Activated CD8-positive, alpha-beta T cell treated with anti-CD3 and anti-CD28 coated beads for 36 hours (primary cell): ENCODE results near the gene TRAPPC3. TPM values are rescaled to one million over a fixed set of nuclear protein-coding genes. Genes with fewer than 3 reads are reported as not detected.
A peak's percentile ranks its signal among the peaks of the same experiment; 100 is the strongest.

ENCODE experiments used
- ATAC-seq: fragments of 200-7000 bp; cut with Tn5 transposase; one replicate; pipeline ENCODE4 v1.10.0; 2021; ENCODE audit warnings: mild to moderate bottlenecking, moderate library complexity
- CTCF ChIA-PET: fragments of 350-600 bp; sonication (Branson Sonifier 250); formaldehyde crosslinking; loops from one replicate; lab custom pipeline; 2021; ENCODE audit warnings: antibody characterized with exemption; lab: Charles Lee
- POLR2A ChIA-PET: fragments of 350-600 bp; sonication (Branson Sonifier 250); formaldehyde crosslinking; loops from one replicate; lab custom pipeline; 2021; ENCODE audit warnings: antibody characterized with exemption; lab: Charles Lee
- DNase-seq: peaks from one replicate; pipeline ENCODE4 v3.0.0-alpha.2; 2020
- H3K27ac Mint-ChIP-seq: one replicate; pipeline ENCODE4 v1.8.0; 2021; ENCODE audit warnings: mild to moderate bottlenecking, mixed read lengths
- H3K27me3 Mint-ChIP-seq: one replicate; pipeline ENCODE4 v1.8.0; 2021; ENCODE audit warnings: mixed read lengths
- H3K36me3 Mint-ChIP-seq: one replicate; pipeline ENCODE4 v1.8.0; 2021; ENCODE audit warnings: low read depth, mixed read lengths
- H3K4me1 Mint-ChIP-seq: one replicate; pipeline ENCODE4 v1.8.0; 2021; ENCODE audit warnings: low read depth, mixed read lengths
- H3K4me3 Mint-ChIP-seq: one replicate; pipeline ENCODE4 v1.8.0; 2021; ENCODE audit warnings: mild to moderate bottlenecking, moderate library complexity, mixed read lengths
- H3K9me3 Mint-ChIP-seq: one replicate; pipeline ENCODE4 v1.8.0; 2021; ENCODE audit warnings: mixed read lengths
- CTCF ChIP-seq: fragments of 200-600 bp; IDR thresholded peaks from one replicate; pipeline ENCODE4 v1.8.0; 2022; ENCODE audit warnings: antibody characterized with exemption, mild to moderate bottlenecking
- intact Hi-C: fragments of 100-400 bp; cut with micrococcal nuclease; formaldehyde crosslinking; loops from one replicate; pipeline ENCODE4 v1.10.0; 2022
- total RNA-seq, 2 experiments: library from RNA; stranded (reverse); gene quantifications; one replicate each; pipeline ENCODE4 v1.2.3, GENCODE V29; 2021

TRAPPC3 gene
- total RNA-seq, 2 experiments from 2014 or later, result 47.9 to 48.4 TPM

- ChIA-PET POLR2A (no interaction called here), CTCF (interaction anchor here (1.0 kb wide), 1 partner anchor 63 kb away, joined by 3 read pairs; no protein-coding TSS in a partner anchor)
- no peaks in the 10 kb centered on the region for H3K36me3 Mint-ChIP-seq
- intact Hi-C loops, result no loop called here
- H3K9me3 Mint-ChIP-seq, result no peaks in the 10 kb centered on the region
- peaks cover 25% of the 10 kb centered on the region for H3K4me1 Mint-ChIP-seq
- ATAC-seq (no peak), DNase-seq (no peak)
- no peak within 1 kb of the TSS for H3K27ac Mint-ChIP-seq
- peaks cover 29% of the 10 kb centered on the region for H3K27me3 Mint-ChIP-seq
- peak within 1 kb of the TSS; percentile 39 for H3K4me3 Mint-ChIP-seq
- no peak for TF ChIP-seq CTCF
Observed at GRCh38 chr1:36125129-36125991, 23.9 kb downstream of the TRAPPC3 start, which contains the start of gene COL8A2. COL8A2 (minus strand) TSS chr1:36125222; CDS start chr1:36100242, 24,980 bp downstream.

GRCh38 chr1:36124404-36125128 lies 24.7 kb downstream of the TRAPPC3 start:
- ChIA-PET CTCF (interaction anchor here (1.0 kb wide), 1 partner anchor 63 kb away, joined by 3 read pairs; no protein-coding TSS in a partner anchor), POLR2A (interaction anchor here (0.9 kb wide), 1 partner anchor 17 kb away, joined by 3 read pairs; no protein-coding TSS in a partner anchor)
- Mint-ChIP-seq H3K27me3 (peaks cover 29% of the 10 kb centered on the region), H3K27ac (no peak overlapping the region), H3K4me3 (peak overlapping the region; percentile 39), H3K4me1 (peaks cover 25% of the 10 kb centered on the region), H3K9me3 (no peaks in the 10 kb centered on the region), H3K36me3 (no peaks in the 10 kb centered on the region)
- intact Hi-C loops, result no loop called here
- ATAC-seq (no peak), DNase-seq (no peak)
- TF ChIP-seq CTCF, result no peak

- no peak for TF ChIP-seq CTCF
- H3K27me3 Mint-ChIP-seq, result peaks cover 29% of the 10 kb centered on the region
- no peaks in the 10 kb centered on the region for H3K9me3 Mint-ChIP-seq
- H3K36me3 Mint-ChIP-seq, result no peaks in the 10 kb centered on the region
- H3K27ac Mint-ChIP-seq, result peak overlapping the region; percentile 60
- peak; percentile 67 for ATAC-seq
- POLR2A ChIA-PET, result interaction anchor here (0.9 kb wide), 1 partner anchor 18 kb away, joined by 3 read pairs; no protein-coding TSS in a partner anchor
- H3K4me1 Mint-ChIP-seq, result peaks cover 25% of the 10 kb centered on the region
- DNase-seq, result peak; percentile 57
- peak overlapping the region; percentile 39 for H3K4me3 Mint-ChIP-seq
- CTCF ChIA-PET, result interaction anchor here (1.5 to 1.6 kb wide), 2 partner anchors 10 to 12 kb away, joined by 3 to 5 read pairs; no protein-coding TSS in a partner anchor
- intact Hi-C loops, result no loop called here
Observed at GRCh38 chr1:36123356-36123755, 25.9 kb downstream of the TRAPPC3 start.

GRCh38 chr1:36122062-36123030 lies 26.9 kb downstream of the TRAPPC3 start:
- intact Hi-C loops, result no loop called here
- no peak overlapping the region for H3K4me3 Mint-ChIP-seq
- H3K9me3 Mint-ChIP-seq, result no peaks in the 10 kb centered on the region
- H3K27me3 Mint-ChIP-seq, result peaks cover 29% of the 10 kb centered on the region
- no peaks in the 10 kb centered on the region for H3K36me3 Mint-ChIP-seq
- peaks cover 25% of the 10 kb centered on the region for H3K4me1 Mint-ChIP-seq
- ChIA-PET CTCF (interaction anchor here (1.5 to 1.6 kb wide), 2 partner anchors 11 to 13 kb away, joined by 3 to 5 read pairs; no protein-coding TSS in a partner anchor), POLR2A (no interaction called here)
- DNase-seq (no peak), ATAC-seq (no peak)
- H3K27ac Mint-ChIP-seq, result no peak overlapping the region
- TF ChIP-seq CTCF, result no peak
